Adipose tissue (tissue), 3 donors: ENCODE measurements around the gene SPATA46. TPM values are rescaled to one million over a fixed set of nuclear protein-coding genes. Genes with fewer than 3 reads are reported as not detected.

ENCODE experiments used
- H3K27ac ChIP-seq: one replicate; pipeline ENCODE4 v1.5.1; 2013; ENCODE audit warnings: low read depth, low read length
- WGBS, 3 donors: extraction: QIAGEN DNeasy Blood & Tissue Kit; methylation state at CpG; one replicate each; pipeline ENCODE4 v1.1.7; 2013; 5-methylcytosine and 5-hydroxymethylcytosine counted together
- polyA plus RNA-seq, 3 donors: library from polyadenylated mRNA; stranded (reverse); fragments of 200-250 nt; gene quantifications; one replicate each; pipeline ENCODE4 v1.2.3, GENCODE V29; 2013
- donor health status: healthy with polysubstance abuse.
- donor health status: Bipolar disorder and iron deficiency.
- donor health status: healthy.

SPATA46 gene
- polyA plus RNA-seq, 3 donors, result not detected

GRCh38 chr1:162396201-162396906 lies 19.7 kb upstream of the SPATA46 start:
- H3K27ac ChIP-seq, result no peak overlapping the region
- 71 to 91% (median 81%) methylated on average over 3 of the region's 3 CpGs for WGBS, 3 donors

- no peak overlapping the region for H3K27ac ChIP-seq
- WGBS, 3 donors, result 33 to 65% (median 55%) methylated on average over 4 of the region's 4 CpGs
Measured at GRCh38 chr1:162391790-162392563, 15.3 kb upstream of the SPATA46 start.

- no peak overlapping the region for H3K27ac ChIP-seq
- WGBS, 3 donors, result 66 to 82% (median 78%) methylated on average over 15 of the region's 15 CpGs
Measured at GRCh38 chr1:162390396-162391185, 13.9 kb upstream of the SPATA46 start.

GRCh38 chr1:162389971-162390370 lies 13.3 kb upstream of the SPATA46 start:
- 48 to 76% (median 74%) methylated on average over 9 of the region's 9 CpGs for WGBS, 3 donors
- H3K27ac ChIP-seq, result no peak overlapping the region

GRCh38 chr1:162389021-162389818 lies 12.6 kb upstream of the SPATA46 start:
- WGBS, 3 donors, result 39 to 53% (median 47%) methylated on average over 11 of the region's 11 CpGs
- H3K27ac ChIP-seq, result no peak overlapping the region

GRCh38 chr1:162388615-162389014 lies 12.0 kb upstream of the SPATA46 start:
- WGBS, 3 donors, result 75 to 92% (median 86%) methylated on average over 5 of the region's 5 CpGs
- no peak overlapping the region for H3K27ac ChIP-seq

GRCh38 chr1:162388083-162388594 lies 11.5 kb upstream of the SPATA46 start:
- no peak overlapping the region for H3K27ac ChIP-seq
- 77 to 84% (median 81%) methylated on average over 8 of the region's 8 CpGs for WGBS, 3 donors

- no peak overlapping the region for H3K27ac ChIP-seq
- 73 to 80% (median 74%) methylated on average over 20 of the region's 20 CpGs for WGBS, 3 donors
Measured at GRCh38 chr1:162387226-162388082, 10.8 kb upstream of the SPATA46 start.

GRCh38 chr1:162386292-162387225 lies 9.9 kb upstream of the SPATA46 start:
- WGBS, 3 donors, result 76 to 84% (median 79%) methylated on average over 8 of the region's 8 CpGs
- H3K27ac ChIP-seq, result no peak overlapping the region

- WGBS, 3 donors, result 81 to 97% (median 83%) methylated on average over 3 of the region's 3 CpGs
- no peak overlapping the region for H3K27ac ChIP-seq
Measured at GRCh38 chr1:162385702-162386101, 9.0 kb upstream of the SPATA46 start.

- WGBS, 3 donors, result 77 to 81% (median 80%) methylated on average over 3 of the region's 3 CpGs
- H3K27ac ChIP-seq, result no peak overlapping the region
Measured at GRCh38 chr1:162385280-162385623, 8.6 kb upstream of the SPATA46 start.

- H3K27ac ChIP-seq, result no peak overlapping the region
- 95 to 96% (median 96%) methylated on average over 10 of the region's 10 CpGs for WGBS, 3 donors
Measured at GRCh38 chr1:162384601-162385279, 8.1 kb upstream of the SPATA46 start.

GRCh38 chr1:162384116-162384515 lies 7.5 kb upstream of the SPATA46 start:
- no peak overlapping the region for H3K27ac ChIP-seq
- WGBS, 3 donors, result 93 to 97% (median 95%) methylated on average over 6 of the region's 6 CpGs

GRCh38 chr1:162383516-162383915 lies 6.9 kb upstream of the SPATA46 start:
- no peak overlapping the region for H3K27ac ChIP-seq
- 85 to 93% (median 93%) methylated on average over 8 of the region's 8 CpGs for WGBS, 3 donors

- no peak overlapping the region for H3K27ac ChIP-seq
- 95 to 99% (median 95%) methylated on average over 6 of the region's 6 CpGs for WGBS, 3 donors
Measured at GRCh38 chr1:162383091-162383490, 6.4 kb upstream of the SPATA46 start.
